HTR-8/SVneo (cell line): ENCODE data around the gene CFAP45.

Experiments
- DNase-seq: peaks from one replicate; pipeline ENCODE4 v3.0.0; 2011; ENCODE audit warnings: low spot score, mixed read lengths; ENCODE audit not compliant: insufficient read length
- FAIRE-seq: peaks from 2 replicates; lab custom pipeline; 2011; peaks lifted over from hg19 to GRCh38; lab: Jason Lieb, UNC

Gene CFAP45

GRCh38 chr1:159832309-159832708, 67.7 kb downstream of the CFAP45 start:
- DNase-seq (no peak), FAIRE-seq (no peak)

GRCh38 chr1:159831412-159832141, 68.4 kb downstream of the CFAP45 start:
- FAIRE-seq: no peak

GRCh38 chr1:159830722-159831121, 69.2 kb downstream of the CFAP45 start:
- DNase-seq: no peak
- FAIRE-seq: no peak

More at GRCh38 chr1:159831412-159832141, 68.4 kb downstream of the CFAP45 start:
- no peak for DNase-seq

- FAIRE-seq (no peak), DNase-seq (no peak)
Measured at GRCh38 chr1:159829822-159830465, 70.0 kb downstream of the CFAP45 start.

GRCh38 chr1:159829273-159829634, 70.7 kb downstream of the CFAP45 start:
- DNase-seq: no peak
- no peak for FAIRE-seq

GRCh38 chr1:159828581-159829272, 71.2 kb downstream of the CFAP45 start:
- no peak for DNase-seq
- no peak for FAIRE-seq

- FAIRE-seq (no peak), DNase-seq (no peak)
Measured at GRCh38 chr1:159828176-159828575, 71.8 kb downstream of the CFAP45 start.

- FAIRE-seq: no peak
- DNase-seq: no peak
Measured at GRCh38 chr1:159827549-159827948, 72.4 kb downstream of the CFAP45 start.

GRCh38 chr1:159827102-159827490, 72.9 kb downstream of the CFAP45 start:
- DNase-seq: no peak
- no peak for FAIRE-seq

GRCh38 chr1:159826441-159827101, 73.4 kb downstream of the CFAP45 start, which contains the start of gene SLAMF8:
Gene SLAMF8, plus strand, starts transcription at chr1:159826873. Its CDS starts 26 bp downstream, at chr1:159826899.
- FAIRE-seq (no peak), DNase-seq (no peak)

- FAIRE-seq: no peak
- DNase-seq: no peak
Measured at GRCh38 chr1:159825564-159825963, 74.4 kb downstream of the CFAP45 start.

- no peak for FAIRE-seq
Measured at GRCh38 chr1:159823406-159823805, 76.6 kb downstream of the CFAP45 start.

More at GRCh38 chr1:159823406-159823805, 76.6 kb downstream of the CFAP45 start:
- DNase-seq: no peak
